CD4-positive, alpha-beta T cell treated with Interleukin-17A for 4 hours (primary cell): ENCODE data around the gene LBP.
"Not testable (repeated sequence)": the region's sequence is repeated elsewhere in the genome, so short reads cannot be mapped to it uniquely, and the experiment has no call there.

Experiments used
- DNase-seq: peaks from one replicate; pipeline ENCODE4 v3.0.0-alpha.2; 2020; ENCODE audit warnings: mixed read lengths

LBP gene

GRCh38 chr20:38321959-38322598, 24.2 kb upstream of the LBP start:
- no peak for DNase-seq

GRCh38 chr20:38324159-38324558, 22.1 kb upstream of the LBP start:
- no peak for DNase-seq

- no peak for DNase-seq
Observed at GRCh38 chr20:38325167-38325566, 21.1 kb upstream of the LBP start.

GRCh38 chr20:38325905-38326304, 20.4 kb upstream of the LBP start:
- DNase-seq, result no peak

GRCh38 chr20:38326309-38326708, 20.0 kb upstream of the LBP start:
- no peak for DNase-seq

GRCh38 chr20:38330638-38331037, 15.6 kb upstream of the LBP start:
- no peak for DNase-seq

- no peak for DNase-seq
Observed at GRCh38 chr20:38331245-38331644, 15.0 kb upstream of the LBP start.

- DNase-seq, result no peak
Observed at GRCh38 chr20:38331814-38332213, 14.5 kb upstream of the LBP start.

- no peak for DNase-seq
Observed at GRCh38 chr20:38334016-38334415, 12.3 kb upstream of the LBP start.

- no peak for DNase-seq
Observed at GRCh38 chr20:38336726-38337125, 9.6 kb upstream of the LBP start.

- DNase-seq, result no peak
Observed at GRCh38 chr20:38337561-38338140, 8.6 kb upstream of the LBP start.

GRCh38 chr20:38338849-38339520, 7.3 kb upstream of the LBP start:
- no peak for DNase-seq

- DNase-seq, result not testable (repeated sequence)
Observed at GRCh38 chr20:38339521-38339896, 6.8 kb upstream of the LBP start.

- DNase-seq, result no peak
Observed at GRCh38 chr20:38339997-38340396, 6.3 kb upstream of the LBP start.

- DNase-seq, result no peak
Observed at GRCh38 chr20:38340693-38341092, 5.6 kb upstream of the LBP start.

GRCh38 chr20:38342216-38342615, 4.1 kb upstream of the LBP start:
- no peak for DNase-seq

- no peak for DNase-seq
Observed at GRCh38 chr20:38342713-38343310, 3.5 kb upstream of the LBP start.

GRCh38 chr20:38343311-38344106, 2.8 kb upstream of the LBP start:
- no peak for DNase-seq

- DNase-seq, result no peak
Observed at GRCh38 chr20:38344107-38344701, 2.1 kb upstream of the LBP start.

- DNase-seq, result no peak
Observed at GRCh38 chr20:38345643-38346042, 639 bp upstream of the LBP start.

GRCh38 chr20:38346741-38347140, 459 bp downstream of the LBP start:
- no peak for DNase-seq

- no peak for DNase-seq
Observed at GRCh38 chr20:38349856-38350255, 3.6 kb downstream of the LBP start.
